Fibroblast of gingiva (primary cell): ENCODE results near the gene APOL3.
"Not testable (repeated sequence)": the region's sequence is repeated elsewhere in the genome, so short reads cannot be mapped to it uniquely, and the experiment has no call there.

Experiments used
- DNase-seq: peaks from one replicate; pipeline ENCODE4 v3.0.0-alpha.2; 2011; ENCODE audit warnings: low read depth

APOL3 gene

DNA sequence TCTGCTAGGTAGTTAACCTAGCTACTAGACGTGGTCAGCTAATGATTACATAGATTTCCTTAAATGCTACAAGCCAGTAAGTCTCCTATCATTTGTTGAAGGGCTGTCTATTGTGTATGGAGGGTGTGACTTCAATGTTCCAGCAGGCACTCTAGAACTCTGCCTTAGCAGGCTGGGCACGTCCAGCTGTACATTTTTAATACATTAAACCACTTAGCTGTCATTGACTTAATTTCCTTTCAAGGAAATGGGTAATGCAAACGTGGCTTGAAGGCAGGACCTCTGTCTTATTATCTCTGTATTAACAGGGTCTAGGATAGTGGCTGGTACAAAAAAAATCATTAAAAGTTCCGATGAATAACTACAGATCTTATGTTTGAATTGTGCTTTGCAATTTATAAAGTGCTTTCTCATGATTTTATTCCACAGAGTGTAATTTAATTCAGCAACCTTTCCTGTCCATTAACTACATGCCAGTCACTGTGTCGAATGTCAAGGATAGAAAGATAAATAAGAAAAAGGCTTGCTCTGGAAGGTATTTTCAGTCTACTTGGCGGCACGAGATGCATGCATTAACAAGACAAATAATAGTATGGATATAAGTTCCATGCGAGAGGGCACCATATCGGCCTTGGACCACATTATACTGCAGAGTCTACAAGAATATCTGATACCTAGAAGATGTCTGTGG is 60.3 kb downstream of the APOL3 start:
- no peak for DNase-seq

DNA sequence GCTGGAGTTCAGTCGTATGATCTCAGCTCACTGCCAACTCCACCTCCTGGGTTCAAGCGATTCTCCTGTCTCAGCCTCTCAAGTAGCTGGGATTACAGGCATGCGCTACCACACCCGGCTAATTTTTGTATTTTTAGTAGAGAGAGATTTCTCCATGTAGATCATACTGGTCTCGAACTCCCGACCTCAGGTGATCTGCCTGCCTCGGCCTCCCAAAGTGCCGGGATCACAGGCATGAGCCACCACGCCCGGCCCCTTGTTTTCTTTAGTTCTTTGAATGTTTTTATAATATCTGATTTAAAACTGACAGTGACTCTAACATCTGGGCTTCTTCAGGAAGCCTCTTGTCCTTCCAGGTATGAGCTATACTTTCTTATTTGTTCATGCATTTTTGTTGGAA is 61.0 kb downstream of the APOL3 start:
- not testable (repeated sequence) for DNase-seq

- DNase-seq: no peak
These were observed 62.7 kb downstream of the APOL3 start for GRCh38 chr22:36097880-36098279.

DNA sequence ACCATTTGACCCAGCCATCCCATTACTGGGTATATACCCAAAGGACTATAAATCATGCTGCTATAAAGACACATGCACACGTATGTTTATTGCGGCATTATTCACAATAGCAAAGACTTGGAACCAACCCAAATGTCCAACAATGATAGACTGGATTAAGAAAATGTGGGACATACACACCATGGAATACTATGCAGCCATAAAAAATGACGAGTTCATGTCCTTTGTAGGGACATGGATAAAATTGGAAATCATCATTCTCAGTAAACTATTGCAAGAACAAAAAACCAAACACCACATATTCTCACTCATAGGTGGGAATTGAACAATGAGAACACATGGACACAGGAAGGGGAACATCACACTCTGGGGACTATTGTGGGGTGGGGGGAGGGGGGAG is 69.8 kb downstream of the APOL3 start:
- not testable (repeated sequence) for DNase-seq
